GM12865 (cell line): ENCODE results near the gene CPZ.

Experiments
- DNase-seq: peaks from one replicate; pipeline ENCODE4 v3.0.0; 2010; ENCODE audit warnings: low read depth
- H3K4me3 ChIP-seq: 2 replicates; pipeline ENCODE4 v1.5.1; 2011; ENCODE audit warnings: mild to moderate bottlenecking, low read depth, low read length, control low read depth
- TF ChIP-seq, protein P1 (sequence below): IDR thresholded peaks from 2 replicates; pipeline ENCODE4 v1.5.1; 2011; ENCODE audit warnings: low read length, control low read depth, low read depth, inconsistent platforms; ENCODE audit not compliant: insufficient read depth; ENCODE audit errors: missing control alignments

The CPZ gene

GRCh38 chr4:8546766-8547107 is 45.8 kb upstream of the CPZ start:
- TF ChIP-seq, protein P1, sequence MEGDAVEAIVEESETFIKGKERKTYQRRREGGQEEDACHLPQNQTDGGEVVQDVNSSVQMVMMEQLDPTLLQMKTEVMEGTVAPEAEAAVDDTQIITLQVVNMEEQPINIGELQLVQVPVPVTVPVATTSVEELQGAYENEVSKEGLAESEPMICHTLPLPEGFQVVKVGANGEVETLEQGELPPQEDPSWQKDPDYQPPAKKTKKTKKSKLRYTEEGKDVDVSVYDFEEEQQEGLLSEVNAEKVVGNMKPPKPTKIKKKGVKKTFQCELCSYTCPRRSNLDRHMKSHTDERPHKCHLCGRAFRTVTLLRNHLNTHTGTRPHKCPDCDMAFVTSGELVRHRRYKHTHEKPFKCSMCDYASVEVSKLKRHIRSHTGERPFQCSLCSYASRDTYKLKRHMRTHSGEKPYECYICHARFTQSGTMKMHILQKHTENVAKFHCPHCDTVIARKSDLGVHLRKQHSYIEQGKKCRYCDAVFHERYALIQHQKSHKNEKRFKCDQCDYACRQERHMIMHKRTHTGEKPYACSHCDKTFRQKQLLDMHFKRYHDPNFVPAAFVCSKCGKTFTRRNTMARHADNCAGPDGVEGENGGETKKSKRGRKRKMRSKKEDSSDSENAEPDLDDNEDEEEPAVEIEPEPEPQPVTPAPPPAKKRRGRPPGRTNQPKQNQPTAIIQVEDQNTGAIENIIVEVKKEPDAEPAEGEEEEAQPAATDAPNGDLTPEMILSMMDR = no peak
- no peak overlapping the region for H3K4me3 ChIP-seq
- DNase-seq = no peak

- TF ChIP-seq, protein P1 = peak; percentile 53
- DNase-seq = peak; percentile 70
- no peak overlapping the region for H3K4me3 ChIP-seq
Observed at GRCh38 chr4:8547108-8547911, 45.3 kb upstream of the CPZ start.

GRCh38 chr4:8547912-8548730 is 44.4 kb upstream of the CPZ start:
- TF ChIP-seq, protein P1 = no peak
- H3K4me3 ChIP-seq = no peak overlapping the region
- DNase-seq = no peak

GRCh38 chr4:8548731-8549351 is 43.7 kb upstream of the CPZ start:
- DNase-seq = no peak
- TF ChIP-seq, protein P1 = no peak
- H3K4me3 ChIP-seq = no peak overlapping the region

DNA sequence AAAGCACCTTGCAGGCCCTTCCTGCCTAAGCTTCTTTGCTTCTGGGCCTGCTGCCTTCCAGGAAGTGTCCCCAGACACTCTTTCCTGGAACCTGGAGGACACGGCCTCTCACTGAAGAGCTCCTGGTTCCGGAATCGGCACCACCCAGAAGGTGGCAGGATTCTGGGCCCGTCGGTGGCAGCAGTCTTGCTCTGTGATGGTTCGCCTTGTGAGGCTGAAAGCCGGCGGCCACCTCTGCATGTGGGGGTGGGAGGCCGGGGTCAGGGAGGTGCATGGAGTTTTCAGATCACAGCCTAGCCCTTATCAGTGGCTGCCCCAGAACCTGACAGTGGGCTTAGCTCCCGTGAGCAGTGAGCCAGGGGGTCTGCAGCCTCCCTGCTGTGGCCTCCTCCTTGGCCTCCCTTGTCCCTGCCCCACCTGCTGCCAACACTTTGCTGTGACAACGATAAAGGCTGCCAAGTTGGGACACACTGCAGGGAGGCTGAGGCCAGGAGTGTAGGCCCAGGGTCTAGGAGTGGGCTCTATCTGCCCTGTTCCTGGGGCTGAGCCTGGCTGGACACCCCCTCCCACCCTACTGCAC is 43.1 kb upstream of the CPZ start:
- no peak overlapping the region for H3K4me3 ChIP-seq
- TF ChIP-seq, protein P1 = no peak
- no peak for DNase-seq

DNA sequence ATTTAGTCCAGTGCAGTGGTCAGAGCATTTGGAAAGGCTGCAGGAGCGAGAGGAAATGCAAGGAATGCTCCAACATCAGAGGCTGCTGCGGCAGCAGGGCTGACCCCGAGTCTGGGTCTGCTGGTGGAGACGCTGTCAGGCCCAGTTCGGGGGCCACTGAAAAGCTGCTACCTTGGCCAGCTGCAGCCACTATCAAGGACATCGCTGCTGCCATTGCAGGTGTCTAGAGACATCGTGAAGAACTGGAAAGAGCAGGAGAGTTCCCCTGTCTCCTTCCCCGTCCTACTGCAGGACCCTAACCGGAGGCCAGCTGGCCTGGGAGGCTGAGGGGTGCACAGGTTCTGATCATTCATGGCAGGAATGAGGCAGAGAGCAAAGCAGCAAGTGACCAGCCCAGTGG is 41.9 kb upstream of the CPZ start:
- DNase-seq = no peak
- no peak overlapping the region for H3K4me3 ChIP-seq

More for the DNA sequence above, 41.9 kb upstream of the CPZ start:
- TF ChIP-seq, protein P1 = no peak
